ENCODE data around the gene KAT8.

- TF ChIP-seq CTCF (IDR thresholded peaks at IDR 0.05) (no peak), POLR2AphosphoS5 (IDR thresholded peaks at IDR 0.05; ENCODE audit: insufficient read depth in 1 of 2, low read depth in 1 of 2) (no peak), POLR2A (IDR thresholded peaks at IDR 0.05) (no peak)
Measured at GRCh38 chr16:31133046-31133501, 15.6 kb downstream of the KAT8 start.

Data from vagina (tissue), 2 donors.